Esophagus (tissue), 2 donors: ENCODE measurements around the gene SLCO2A1. TPM values are rescaled to one million over a fixed set of nuclear protein-coding genes. Genes with fewer than 3 reads are reported as not detected.

Experiments
- polyA plus RNA-seq, 2 donors: library from polyadenylated mRNA; stranded (reverse); fragments of 200-250 nt; gene quantifications; one replicate each; pipeline ENCODE4 v1.2.3, GENCODE V29; 2013
- donor health status: healthy with polysubstance abuse.
- donor health status: Bipolar disorder and iron deficiency.

The SLCO2A1 gene
- polyA plus RNA-seq, 2 donors, result 4.9 to 6.2 TPM

Other genes with a start within 250 kb of the SLCO2A1 start
- gene SRPRB, start 224.1 kb downstream of the SLCO2A1 start, polyA plus RNA-seq, result 10 to 100 TPM; 23.0 to 32.6 TPM
- 1 to 10 TPM in 1 of 2 donors, under 1 TPM in 1; 0.57 to 1.3 TPM for gene RAB6B, start 134.0 kb downstream of the SLCO2A1 start, polyA plus RNA-seq
- gene RYK, start 220.9 kb upstream of the SLCO2A1 start, polyA plus RNA-seq, result 10 to 100 TPM; 24.7 to 25.4 TPM